ENCODE measurements around the gene LPCAT2.

LPCAT2 gene

GRCh38 chr16:55478827-55479429 is 29.9 kb upstream of the LPCAT2 start, which contains the start of gene MMP2:
MMP2 (plus strand) TSS chr16:55479198; CDS start chr16:55479480, 282 bp downstream.
- ATAC-seq, result peak; percentile 61
- no peak for TF ChIP-seq POU6F1 (CRISPR knock-in tag; IDR thresholded peaks at IDR 0.05; ENCODE audit: borderline replicate concordance, low read depth)
- no peak for TF ChIP-seq ISL1 (CRISPR knock-in tag; IDR thresholded peaks at IDR 0.05)
- TF ChIP-seq ZFP3 (CRISPR knock-in tag; IDR thresholded peaks at IDR 0.05), result no peak
- TF ChIP-seq RARB (CRISPR knock-in tag; IDR thresholded peaks at IDR 0.05), result no peak
- no peak for TF ChIP-seq CSDC2 (CRISPR knock-in tag; IDR thresholded peaks at IDR 0.05)
- no peak for TF ChIP-seq OSR1 (CRISPR knock-in tag; IDR thresholded peaks at IDR 0.05)
- TF ChIP-seq ZNF8 (CRISPR knock-in tag; IDR thresholded peaks at IDR 0.05), result no peak

- no peak for TF ChIP-seq OSR1 (CRISPR knock-in tag; IDR thresholded peaks at IDR 0.05)
- peak; percentile 35; the same call in 1 of the 2 replicates for TF ChIP-seq TSHZ2 (CRISPR knock-in tag; IDR thresholded peaks at IDR 0.05)
- no peak for TF ChIP-seq BACH2 (CRISPR knock-in tag; IDR thresholded peaks at IDR 0.05; ENCODE audit: borderline replicate concordance)
- ATAC-seq, result peak; percentile 31
Observed at GRCh38 chr16:55479430-55480140, 29.3 kb upstream of the LPCAT2 start.

GRCh38 chr16:55480228-55480655 is 28.6 kb upstream of the LPCAT2 start:
- TF ChIP-seq GLIS3 (CRISPR knock-in tag; IDR thresholded peaks at IDR 0.05) (no peak), PATZ1 (CRISPR knock-in tag; IDR thresholded peaks at IDR 0.05; ENCODE audit: borderline replicate concordance) (no peak), CREB5 (CRISPR knock-in tag; IDR thresholded peaks at IDR 0.05; ENCODE audit: low read depth) (no peak), PPARA (CRISPR knock-in tag; IDR thresholded peaks at IDR 0.05; ENCODE audit: borderline replicate concordance) (no peak), TSHZ2 (CRISPR knock-in tag; IDR thresholded peaks at IDR 0.05) (no peak), ZC3H10 (CRISPR knock-in tag; IDR thresholded peaks at IDR 0.05) (no peak), SNAI2 (CRISPR knock-in tag; IDR thresholded peaks at IDR 0.05) (no peak), OSR1 (CRISPR knock-in tag; IDR thresholded peaks at IDR 0.05) (no peak), ARNTL (CRISPR knock-in tag; IDR thresholded peaks at IDR 0.05; ENCODE audit: borderline replicate concordance, low read depth) (no peak)
- ATAC-seq, result peak; percentile 83
